ENCODE data around the gene OSBPL9. TPM values are rescaled to one million over a fixed set of nuclear protein-coding genes. Genes with fewer than 3 reads are reported as not detected.

Gene OSBPL9
- total and polyA plus RNA-seq, 2 experiments from 2014 or later, result 32.2 to 37.0 TPM

DNA sequence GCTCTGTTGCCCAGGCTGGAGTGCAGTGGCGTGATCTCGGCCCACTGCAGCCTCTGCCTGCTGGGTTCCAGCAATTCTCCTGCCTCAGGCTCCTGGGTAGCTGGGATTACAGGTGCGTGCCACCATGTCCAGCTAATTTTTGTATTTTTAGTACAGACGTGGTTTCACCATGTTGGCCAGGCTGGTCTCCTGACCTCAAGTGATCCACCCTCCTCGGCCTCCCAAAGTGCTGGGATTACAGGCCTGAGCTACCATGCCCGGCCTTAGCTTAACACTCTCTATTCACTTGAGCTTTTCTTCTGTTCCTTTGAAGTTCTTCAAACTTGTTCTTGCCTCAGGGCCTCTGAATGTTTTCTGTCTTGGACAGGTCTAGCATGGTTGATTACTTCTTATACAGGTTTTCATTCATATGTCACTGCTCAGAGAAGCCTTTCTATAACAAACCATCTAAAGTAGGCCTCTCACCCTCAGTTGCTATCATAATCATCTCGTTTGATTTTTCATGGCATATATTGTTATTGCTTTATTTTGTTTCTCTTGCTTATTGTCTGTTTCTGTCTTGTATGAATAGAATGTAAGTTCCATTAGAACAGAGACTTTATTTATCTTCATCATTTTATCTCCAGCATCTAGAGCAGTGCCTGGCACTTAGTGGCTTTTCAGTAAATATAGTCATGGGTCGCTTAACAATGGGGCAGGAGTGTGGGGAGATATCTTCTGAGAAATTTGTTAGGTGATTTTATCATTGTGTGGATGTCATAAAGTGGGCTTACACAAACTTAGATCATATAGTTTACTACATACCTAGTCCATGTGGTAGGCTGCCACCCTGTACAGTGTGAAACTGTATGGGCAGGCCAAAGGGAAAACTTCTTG is 12.1 kb downstream of the OSBPL9 start:
- no peak overlapping the region for H3K9ac ChIP-seq
- H3F3A ChIP-seq (ENCODE audit: insufficient read depth), result no peaks in the 10 kb centered on the region
- no peaks in the 10 kb centered on the region for H4K20me1 ChIP-seq (ENCODE audit: insufficient read depth)
- in situ Hi-C loops (cut with MboI), result no loop called here
- H3K4me2 ChIP-seq (ENCODE audit: unreplicated experiment), result no peak overlapping the region
- no peaks in the 10 kb centered on the region for H3K9me2 ChIP-seq (ENCODE audit: insufficient read depth)
- no peaks in the 10 kb centered on the region for H3K36me3 ChIP-seq (ENCODE audit: low read depth)
- peaks cover 98% of the 10 kb centered on the region for H3K79me2 ChIP-seq (ENCODE audit: insufficient read depth)
- TF ChIP-seq EZH2 (IDR thresholded peaks at IDR 0.05; ENCODE audit: insufficient read depth, poor library complexity, severe bottlenecking), result no peak
- no peak for TF ChIP-seq EZH2phosphoT487 (IDR thresholded peaks at IDR 0.05; ENCODE audit: insufficient read depth, low read depth)
- H2AFZ ChIP-seq, result no peak overlapping the region
- DNase-seq, result no peak
- H3K4me1 ChIP-seq (ENCODE audit: insufficient read depth), result 0 out of 2 replicates have a peak, but pooled peaks cover 5% of the 10 kb centered on the region
- no peaks in the 10 kb centered on the region for H3K27me3 ChIP-seq (replicated peaks; ENCODE audit: insufficient read depth)
- WGBS, 2 experiments (ENCODE audit: low coverage in 1 of 2, low lambda C conversion rate in 2 of 2, missing lambda C conversion rate in 2 of 2), result 95% methylated on average over 8 of the region's 8 CpGs
- H3K4me3 ChIP-seq, result no peak overlapping the region
- no peak overlapping the region for H3K27ac ChIP-seq
- H3K9me3 ChIP-seq (ENCODE audit: low read depth), result no peaks in the 10 kb centered on the region

DNA sequence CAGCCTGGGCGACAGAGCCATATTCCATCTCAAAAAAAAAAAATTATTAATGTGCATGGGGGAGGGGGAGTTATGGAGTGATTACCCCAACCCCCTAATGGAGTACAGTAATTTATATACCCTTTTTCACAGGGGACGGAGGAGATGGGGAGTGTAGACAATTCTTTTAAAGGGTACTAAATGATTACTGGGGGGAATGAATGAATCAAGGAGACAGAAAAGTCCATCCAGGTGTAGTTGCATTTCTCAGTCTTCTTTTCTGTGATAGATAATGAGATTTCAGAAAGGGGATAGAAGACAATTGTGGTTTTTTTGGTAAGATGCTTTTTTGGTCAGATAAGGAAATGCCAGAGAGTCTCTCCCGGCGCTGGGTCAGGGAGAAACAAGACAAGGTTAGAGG is 13.0 kb downstream of the OSBPL9 start:
- DNase-seq, result no peak
- no peak overlapping the region for H3K4me3 ChIP-seq
- no peaks in the 10 kb centered on the region for H3K27me3 ChIP-seq (replicated peaks; ENCODE audit: insufficient read depth)
- no peaks in the 10 kb centered on the region for H3K36me3 ChIP-seq (ENCODE audit: low read depth)
- H3K27ac ChIP-seq, result no peak overlapping the region
- no peaks in the 10 kb centered on the region for H3K9me2 ChIP-seq (ENCODE audit: insufficient read depth)
- 97 to 100% methylated on average over 4 of the region's 4 CpGs for WGBS, 2 experiments (ENCODE audit: low coverage in 1 of 2, low lambda C conversion rate in 2 of 2, missing lambda C conversion rate in 2 of 2)
- no peaks in the 10 kb centered on the region for H4K20me1 ChIP-seq (ENCODE audit: insufficient read depth)
- no peak overlapping the region for H3K4me2 ChIP-seq (ENCODE audit: unreplicated experiment)
- in situ Hi-C loops (cut with MboI), result no loop called here
- H3F3A ChIP-seq (ENCODE audit: insufficient read depth), result no peaks in the 10 kb centered on the region
- H3K4me1 ChIP-seq (ENCODE audit: insufficient read depth), result 0 out of 2 replicates have a peak, but pooled peaks cover 5% of the 10 kb centered on the region
- peaks cover 98% of the 10 kb centered on the region for H3K79me2 ChIP-seq (ENCODE audit: insufficient read depth)
- H3K9me3 ChIP-seq (ENCODE audit: low read depth), result no peaks in the 10 kb centered on the region
- no peak for TF ChIP-seq EZH2 (IDR thresholded peaks at IDR 0.05; ENCODE audit: insufficient read depth, poor library complexity, severe bottlenecking)
- no peak for TF ChIP-seq EZH2phosphoT487 (IDR thresholded peaks at IDR 0.05; ENCODE audit: insufficient read depth, low read depth)
- H3K9ac ChIP-seq, result no peak overlapping the region
- H2AFZ ChIP-seq, result no peak overlapping the region

DNA sequence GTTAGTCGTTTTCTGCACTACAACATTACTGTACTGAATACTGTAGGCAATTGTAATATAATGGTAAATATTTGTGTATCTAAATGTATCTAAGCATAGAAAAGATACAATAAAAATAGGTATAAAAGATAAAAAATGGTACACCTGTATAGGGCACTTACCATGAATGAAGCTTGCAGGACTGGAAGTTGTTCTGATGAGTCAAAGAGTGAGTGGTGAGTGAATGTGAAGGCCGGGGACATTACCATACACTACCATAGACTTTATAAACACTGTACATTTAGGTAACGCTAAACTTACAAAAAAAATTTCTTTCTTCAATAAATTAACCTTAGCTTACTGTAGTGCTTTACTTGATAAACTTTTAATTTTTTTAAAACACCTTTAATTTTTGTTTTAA is 13.5 kb downstream of the OSBPL9 start:
- Histone ChIP-seq H3K9me2 (ENCODE audit: insufficient read depth) (no peaks in the 10 kb centered on the region), H3K27me3 (replicated peaks; ENCODE audit: insufficient read depth) (no peaks in the 10 kb centered on the region), H3K79me2 (ENCODE audit: insufficient read depth) (peaks cover 99% of the 10 kb centered on the region), H4K20me1 (ENCODE audit: insufficient read depth) (no peaks in the 10 kb centered on the region), H2AFZ (no peak overlapping the region), H3K27ac (no peak overlapping the region), H3F3A (ENCODE audit: insufficient read depth) (no peaks in the 10 kb centered on the region), H3K4me3 (no peak overlapping the region), H3K4me1 (ENCODE audit: insufficient read depth) (0 out of 2 replicates have a peak, but pooled peaks cover 5% of the 10 kb centered on the region), H3K9me3 (ENCODE audit: low read depth) (no peaks in the 10 kb centered on the region), H3K9ac (no peak overlapping the region), H3K36me3 (ENCODE audit: low read depth) (no peaks in the 10 kb centered on the region), H3K4me2 (ENCODE audit: unreplicated experiment) (no peak overlapping the region)
- no peak for DNase-seq
- in situ Hi-C loops (cut with MboI), result no loop called here
- 94 to 99% methylated on average over 3 of the region's 3 CpGs for WGBS, 2 experiments (ENCODE audit: low coverage in 1 of 2, low lambda C conversion rate in 2 of 2, missing lambda C conversion rate in 2 of 2)
- TF ChIP-seq EZH2 (IDR thresholded peaks at IDR 0.05; ENCODE audit: insufficient read depth, poor library complexity, severe bottlenecking) (no peak), EZH2phosphoT487 (IDR thresholded peaks at IDR 0.05; ENCODE audit: insufficient read depth, low read depth) (no peak)

DNA sequence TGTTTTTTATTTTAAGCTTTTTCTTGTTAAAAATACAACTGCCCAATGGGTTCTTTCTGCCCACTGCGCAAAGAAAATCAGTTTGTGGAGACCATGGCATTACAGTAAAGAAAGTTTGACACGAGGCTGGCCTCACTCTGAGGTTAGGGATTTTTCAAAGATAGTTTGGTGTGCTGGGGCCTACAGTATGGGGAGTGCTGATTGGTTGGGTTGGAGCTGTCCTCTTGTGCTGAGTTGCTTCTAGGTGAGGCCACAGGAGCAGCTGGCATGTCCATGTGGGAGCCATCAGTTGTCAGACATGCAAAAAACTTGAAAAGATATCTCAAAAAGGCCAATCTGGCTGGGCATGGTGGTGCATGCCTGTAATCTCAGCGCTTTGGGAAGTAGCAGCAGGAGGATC is 14.0 kb downstream of the OSBPL9 start:
- Histone ChIP-seq H3K9me2 (ENCODE audit: insufficient read depth) (no peaks in the 10 kb centered on the region), H3K4me3 (no peak overlapping the region), H3K27ac (no peak overlapping the region), H3K9ac (no peak overlapping the region), H3K4me1 (ENCODE audit: insufficient read depth) (0 out of 2 replicates have a peak, but pooled peaks cover 5% of the 10 kb centered on the region), H2AFZ (no peak overlapping the region), H3K4me2 (ENCODE audit: unreplicated experiment) (no peak overlapping the region), H4K20me1 (ENCODE audit: insufficient read depth) (no peaks in the 10 kb centered on the region), H3K9me3 (ENCODE audit: low read depth) (no peaks in the 10 kb centered on the region), H3K79me2 (ENCODE audit: insufficient read depth) (peaks cover 99% of the 10 kb centered on the region), H3K27me3 (replicated peaks; ENCODE audit: insufficient read depth) (no peaks in the 10 kb centered on the region), H3F3A (ENCODE audit: insufficient read depth) (no peaks in the 10 kb centered on the region), H3K36me3 (ENCODE audit: low read depth) (no peaks in the 10 kb centered on the region)
- in situ Hi-C loops (cut with MboI), result no loop called here
- WGBS, 2 experiments (ENCODE audit: low coverage in 1 of 2, low lambda C conversion rate in 2 of 2, missing lambda C conversion rate in 2 of 2), result 92 to 97% methylated on average over 3 of the region's 3 CpGs
- no peak for DNase-seq
- TF ChIP-seq EZH2phosphoT487 (IDR thresholded peaks at IDR 0.05; ENCODE audit: insufficient read depth, low read depth) (no peak), EZH2 (IDR thresholded peaks at IDR 0.05; ENCODE audit: insufficient read depth, poor library complexity, severe bottlenecking) (no peak)
